ENCODE data around the gene CCL19.

The CCL19 gene

DNA sequence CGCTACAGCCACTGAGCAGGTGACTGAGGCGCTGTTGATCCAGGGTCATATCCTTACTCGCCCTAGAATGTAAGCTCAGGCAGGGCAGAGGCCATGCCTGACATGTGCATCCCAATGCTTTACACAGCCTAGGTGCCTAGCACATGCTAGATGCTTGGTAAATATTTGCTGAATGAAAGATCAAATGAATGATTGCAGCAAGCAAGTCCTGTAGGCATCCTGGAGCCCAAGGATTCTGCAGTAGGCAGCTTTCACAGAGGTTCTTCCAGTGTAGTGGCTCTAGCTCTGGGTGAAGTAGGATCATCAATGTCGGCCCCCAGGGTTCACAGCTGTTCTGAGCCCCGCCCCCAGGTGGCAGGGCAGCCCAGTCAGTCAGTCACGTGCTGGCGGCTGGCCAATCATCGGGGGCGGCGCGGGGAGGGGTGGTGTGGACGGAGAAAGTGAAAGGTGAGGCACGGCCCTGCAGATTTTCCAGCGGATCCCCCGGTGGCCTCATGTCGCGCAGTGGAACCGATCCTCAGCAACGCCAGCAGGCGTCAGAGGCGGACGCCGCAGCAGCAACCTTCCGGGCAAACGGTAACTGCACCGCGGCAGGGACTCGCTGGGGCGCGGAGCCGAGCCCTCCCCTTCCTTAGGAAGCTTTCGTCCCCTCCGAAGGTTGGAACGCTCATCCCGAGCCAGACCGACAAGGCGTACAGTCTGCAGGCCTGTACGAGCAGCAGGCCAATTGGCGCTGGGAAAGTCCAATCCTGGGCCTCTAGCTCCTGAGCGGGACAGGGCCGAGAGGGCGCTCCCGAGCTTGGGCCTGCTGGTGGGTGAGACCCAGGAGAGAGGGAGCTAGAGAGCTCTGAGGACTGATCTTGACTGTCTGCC, 44.6 kb downstream of the CCL19 start, which contains the start of gene GALT:
Gene GALT, plus strand, starts transcription at position 465 of the 873 bp plus-strand sequence. Its CDS starts 30 bp downstream, at position 495.
- peak; percentile 81 for DNase-seq (ENCODE audit: low read depth)
- H3K4me3 ChIP-seq (ENCODE audit: low read length), result peak within 1 kb of the TSS; percentile 88
- peak; percentile 61 for TF ChIP-seq CTCF (conservative IDR thresholded peaks at IDR 0.05; ENCODE audit: low read length)

DNA sequence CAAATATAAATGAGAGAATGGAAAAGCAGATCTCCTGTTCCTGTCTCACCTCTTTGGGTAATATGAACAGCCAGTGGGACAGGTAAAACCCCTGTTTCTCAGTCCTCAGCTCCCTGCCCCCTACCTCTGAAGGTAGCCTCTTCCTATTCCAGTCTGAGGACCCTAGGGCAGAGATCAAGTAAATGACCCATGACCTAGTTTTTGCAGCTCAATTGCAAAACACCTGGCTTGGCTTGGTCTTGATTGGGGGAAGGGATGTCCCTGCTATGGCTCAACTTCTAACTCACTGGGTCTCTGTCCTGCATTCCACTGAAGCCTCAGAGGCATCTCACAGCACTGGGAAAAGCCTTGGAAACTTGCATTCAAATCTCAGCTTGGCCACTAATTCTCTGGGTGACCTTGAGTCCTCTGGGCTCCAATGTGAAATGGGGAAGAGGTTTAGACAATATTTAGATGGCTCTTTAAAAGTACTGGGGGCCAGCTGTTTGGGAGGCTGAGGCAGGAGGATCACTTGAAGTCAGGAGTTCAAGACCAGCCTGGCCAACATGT, 46.2 kb downstream of the CCL19 start:
- H3K4me3 ChIP-seq (ENCODE audit: low read length), result no peak overlapping the region

DNA sequence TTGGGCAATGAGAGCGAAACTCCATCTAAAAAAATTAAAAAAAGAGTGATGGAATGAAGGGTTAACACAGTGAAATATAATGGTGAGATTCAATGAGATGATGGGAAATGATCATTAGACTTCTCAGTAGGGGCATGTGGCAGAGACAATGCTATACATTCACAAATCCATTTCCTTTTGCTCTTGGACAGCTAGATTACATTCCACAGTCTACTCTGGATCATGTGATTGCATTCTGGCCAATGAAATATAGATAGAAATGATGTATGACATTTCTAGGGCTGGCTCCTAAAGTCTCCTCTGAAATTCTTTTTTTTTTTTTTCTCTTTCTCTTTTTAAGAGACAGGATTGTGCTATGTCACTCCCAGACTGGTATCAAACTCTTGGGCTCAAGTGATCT, 48.4 kb downstream of the CCL19 start:
- no peak for TF ChIP-seq CTCF (conservative IDR thresholded peaks at IDR 0.05; ENCODE audit: low read length)
- DNase-seq (ENCODE audit: low read depth), result no peak
- H3K4me3 ChIP-seq (ENCODE audit: low read length), result no peak overlapping the region

More for the DNA sequence above, 46.2 kb downstream of the CCL19 start:
- DNase-seq (ENCODE audit: low read depth), result peak; percentile 49
- no peak for TF ChIP-seq CTCF (conservative IDR thresholded peaks at IDR 0.05; ENCODE audit: low read length)
